Measurements from ENCODE around the gene KIAA1614.

KIAA1614 gene

DNA sequence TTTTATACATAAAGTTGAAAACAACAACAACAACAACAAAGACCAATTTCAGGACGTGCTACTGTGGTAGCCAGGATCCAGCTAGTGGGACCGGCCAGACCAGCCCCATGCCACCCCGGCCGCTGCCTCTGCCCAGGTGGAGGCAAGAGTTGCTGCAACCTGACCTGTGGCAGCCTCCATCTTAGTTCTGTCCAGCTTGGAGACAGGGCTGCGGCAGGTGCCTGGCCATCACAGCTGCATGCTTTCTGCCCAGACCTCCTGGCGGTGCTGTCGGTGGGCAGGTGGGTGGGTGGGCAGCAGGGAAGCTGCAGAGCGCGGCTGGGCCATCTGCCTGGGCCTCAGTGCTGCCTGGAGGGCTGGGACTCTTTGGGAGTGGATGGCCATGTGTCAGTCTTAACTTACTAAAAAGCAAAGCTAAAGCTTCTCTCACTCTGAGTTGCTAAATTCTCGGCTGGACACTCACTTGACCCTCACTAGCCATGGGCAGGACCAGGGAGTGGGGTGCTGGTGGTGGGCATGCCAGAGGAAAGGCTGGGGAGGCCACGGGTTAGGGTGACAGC lies 38.6 kb downstream of the KIAA1614 start:
- Histone ChIP-seq H3K36me3 (peaks cover 10% of the 10 kb centered on the region), H3K9me3 (no peaks in the 10 kb centered on the region), H3K27me3 (no peaks in the 10 kb centered on the region), H3K27ac (no peak overlapping the region), H3K4me3 (ENCODE audit: low read depth in 1 of 2, low read length in 1 of 2) (no peak overlapping the region), H3K4me1 (ENCODE audit: control insufficient read depth in 1 of 2, insufficient read depth in 1 of 2, low read depth in 1 of 2, low read length in 1 of 2) (peaks cover 19 to 24% of the 10 kb centered on the region in 2 experiments)
- TF ChIP-seq, protein P1, sequence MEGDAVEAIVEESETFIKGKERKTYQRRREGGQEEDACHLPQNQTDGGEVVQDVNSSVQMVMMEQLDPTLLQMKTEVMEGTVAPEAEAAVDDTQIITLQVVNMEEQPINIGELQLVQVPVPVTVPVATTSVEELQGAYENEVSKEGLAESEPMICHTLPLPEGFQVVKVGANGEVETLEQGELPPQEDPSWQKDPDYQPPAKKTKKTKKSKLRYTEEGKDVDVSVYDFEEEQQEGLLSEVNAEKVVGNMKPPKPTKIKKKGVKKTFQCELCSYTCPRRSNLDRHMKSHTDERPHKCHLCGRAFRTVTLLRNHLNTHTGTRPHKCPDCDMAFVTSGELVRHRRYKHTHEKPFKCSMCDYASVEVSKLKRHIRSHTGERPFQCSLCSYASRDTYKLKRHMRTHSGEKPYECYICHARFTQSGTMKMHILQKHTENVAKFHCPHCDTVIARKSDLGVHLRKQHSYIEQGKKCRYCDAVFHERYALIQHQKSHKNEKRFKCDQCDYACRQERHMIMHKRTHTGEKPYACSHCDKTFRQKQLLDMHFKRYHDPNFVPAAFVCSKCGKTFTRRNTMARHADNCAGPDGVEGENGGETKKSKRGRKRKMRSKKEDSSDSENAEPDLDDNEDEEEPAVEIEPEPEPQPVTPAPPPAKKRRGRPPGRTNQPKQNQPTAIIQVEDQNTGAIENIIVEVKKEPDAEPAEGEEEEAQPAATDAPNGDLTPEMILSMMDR (IDR thresholded peaks at IDR 0.05), result no peak

DNA sequence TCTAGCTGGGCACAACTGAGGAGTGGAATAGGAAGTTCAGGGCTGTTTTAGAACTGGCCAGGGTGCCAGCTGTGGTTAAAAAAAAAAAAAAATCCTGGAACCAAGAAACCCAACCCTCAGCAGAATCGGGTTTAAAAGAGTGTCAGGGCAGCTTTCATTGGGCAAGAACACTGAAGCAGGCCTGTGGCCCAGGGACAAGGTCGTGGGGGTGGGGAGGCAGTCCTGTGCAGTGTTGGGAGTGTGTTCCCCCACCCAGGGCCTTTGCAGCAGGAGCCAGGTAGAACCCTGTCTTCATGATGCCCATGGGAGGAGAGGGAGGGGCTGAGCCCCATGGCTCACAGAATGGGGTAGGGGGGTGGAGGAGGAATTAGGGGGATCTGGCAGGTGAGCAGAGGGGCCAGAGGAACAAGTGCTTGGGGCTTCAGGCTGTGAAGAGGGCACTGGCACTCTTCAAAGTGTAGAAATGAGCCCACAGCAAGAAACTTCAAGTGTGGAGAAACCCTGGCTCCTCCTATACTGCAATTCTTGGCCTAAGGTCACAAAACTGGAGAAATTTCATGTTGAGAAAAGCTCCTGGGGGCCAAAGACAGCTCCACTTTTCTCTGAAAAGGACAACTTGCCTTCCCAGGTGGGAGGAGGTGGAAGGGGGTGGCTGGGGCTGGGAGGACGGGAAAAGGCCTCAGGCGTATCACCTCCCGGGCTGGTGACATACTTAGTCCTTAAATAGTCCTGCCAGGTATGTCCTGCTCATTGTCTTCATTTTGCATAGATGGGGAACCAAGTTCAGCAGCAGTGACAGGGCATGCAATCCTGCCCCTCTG lies 39.3 kb downstream of the KIAA1614 start:
- H3K4me1 ChIP-seq (ENCODE audit: control insufficient read depth in 1 of 2, insufficient read depth in 1 of 2, low read depth in 1 of 2, low read length in 1 of 2), result peaks cover 19 to 24% of the 10 kb centered on the region in 2 experiments
- no peak overlapping the region for H3K4me3 ChIP-seq (ENCODE audit: low read depth in 1 of 2, low read length in 1 of 2)
- peaks cover 10% of the 10 kb centered on the region for H3K36me3 ChIP-seq

DNA sequence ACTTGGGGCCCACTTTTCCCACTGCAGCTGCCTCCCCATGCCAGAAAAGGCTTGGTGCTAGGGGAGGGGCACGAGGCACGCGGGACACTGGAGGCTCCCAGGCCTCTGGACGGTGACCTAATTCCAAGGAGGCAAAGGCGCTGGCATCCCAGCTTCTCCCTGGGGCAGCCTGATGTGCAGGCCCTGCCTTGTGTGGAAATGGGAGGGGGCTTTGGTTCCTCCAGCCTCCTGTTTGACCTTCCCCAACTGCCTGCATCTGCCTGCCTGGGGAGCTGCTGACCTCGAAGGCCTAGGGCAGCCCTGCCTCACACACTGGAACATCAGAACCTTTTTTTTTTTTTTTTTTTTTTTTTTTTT lies 39.9 kb downstream of the KIAA1614 start:
- peaks cover 19 to 24% of the 10 kb centered on the region in 2 experiments for H3K4me1 ChIP-seq (ENCODE audit: control insufficient read depth in 1 of 2, insufficient read depth in 1 of 2, low read depth in 1 of 2, low read length in 1 of 2)
- TF ChIP-seq, protein P1 (IDR thresholded peaks at IDR 0.05), result no peak
- no peak overlapping the region for H3K4me3 ChIP-seq (ENCODE audit: low read depth in 1 of 2, low read length in 1 of 2)
- no peak overlapping the region for H3K27ac ChIP-seq
- peaks cover 10% of the 10 kb centered on the region for H3K36me3 ChIP-seq
- H3K27me3 ChIP-seq, result no peaks in the 10 kb centered on the region
- H3K9me3 ChIP-seq, result no peaks in the 10 kb centered on the region

More for the DNA sequence above, 39.3 kb downstream of the KIAA1614 start:
- Histone ChIP-seq H3K9me3 (no peaks in the 10 kb centered on the region), H3K27me3 (no peaks in the 10 kb centered on the region), H3K27ac (no peak overlapping the region)
- TF ChIP-seq, protein P1 (IDR thresholded peaks at IDR 0.05), result no peak

DNA sequence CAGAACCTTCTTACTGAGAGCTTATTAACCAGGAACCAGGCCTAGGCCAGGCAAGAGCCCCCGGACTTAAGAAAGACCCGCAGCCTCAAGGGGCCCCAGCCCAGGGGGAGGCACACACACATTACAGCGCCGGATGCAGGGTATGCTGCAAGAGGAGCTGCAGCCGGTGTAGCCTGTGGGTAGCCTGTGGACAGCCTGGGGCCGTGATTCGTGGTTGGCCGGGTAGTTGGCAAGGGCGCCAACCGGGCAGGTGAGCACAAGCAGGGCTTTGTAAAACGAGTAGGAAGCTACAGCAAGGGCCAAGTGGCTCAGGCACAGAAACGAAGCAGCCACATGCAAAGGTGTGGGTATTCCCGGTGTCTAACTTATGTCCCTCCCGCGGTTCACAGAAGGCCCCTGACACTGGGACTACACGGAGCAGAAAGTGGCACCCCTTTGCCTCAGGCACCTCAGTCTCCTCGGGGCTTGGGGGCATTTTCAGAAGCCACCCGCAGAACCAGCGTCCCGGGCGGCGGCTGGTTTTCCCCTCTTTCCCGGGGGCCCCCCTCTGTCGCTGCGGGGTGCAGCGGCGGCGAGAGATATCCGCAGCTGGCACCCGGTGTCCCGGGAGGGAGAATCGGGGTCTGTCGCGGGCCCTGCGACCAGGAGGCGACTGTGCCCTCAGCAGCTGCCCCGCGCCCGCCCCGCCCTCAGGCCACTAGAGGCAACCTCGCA lies 40.8 kb downstream of the KIAA1614 start:
- Histone ChIP-seq H3K36me3 (peaks cover 10% of the 10 kb centered on the region), H3K4me3 (ENCODE audit: low read depth in 1 of 2, low read length in 1 of 2) (peak overlapping the region; percentile 62 to 64), H3K27me3 (no peaks in the 10 kb centered on the region), H3K4me1 (ENCODE audit: control insufficient read depth in 1 of 2, insufficient read depth in 1 of 2, low read depth in 1 of 2, low read length in 1 of 2) (peaks cover 23 to 24% of the 10 kb centered on the region in 2 experiments), H3K9me3 (no peaks in the 10 kb centered on the region), H3K27ac (no peak overlapping the region)
- TF ChIP-seq, protein P1 (IDR thresholded peaks at IDR 0.05), result no peak

DNA sequence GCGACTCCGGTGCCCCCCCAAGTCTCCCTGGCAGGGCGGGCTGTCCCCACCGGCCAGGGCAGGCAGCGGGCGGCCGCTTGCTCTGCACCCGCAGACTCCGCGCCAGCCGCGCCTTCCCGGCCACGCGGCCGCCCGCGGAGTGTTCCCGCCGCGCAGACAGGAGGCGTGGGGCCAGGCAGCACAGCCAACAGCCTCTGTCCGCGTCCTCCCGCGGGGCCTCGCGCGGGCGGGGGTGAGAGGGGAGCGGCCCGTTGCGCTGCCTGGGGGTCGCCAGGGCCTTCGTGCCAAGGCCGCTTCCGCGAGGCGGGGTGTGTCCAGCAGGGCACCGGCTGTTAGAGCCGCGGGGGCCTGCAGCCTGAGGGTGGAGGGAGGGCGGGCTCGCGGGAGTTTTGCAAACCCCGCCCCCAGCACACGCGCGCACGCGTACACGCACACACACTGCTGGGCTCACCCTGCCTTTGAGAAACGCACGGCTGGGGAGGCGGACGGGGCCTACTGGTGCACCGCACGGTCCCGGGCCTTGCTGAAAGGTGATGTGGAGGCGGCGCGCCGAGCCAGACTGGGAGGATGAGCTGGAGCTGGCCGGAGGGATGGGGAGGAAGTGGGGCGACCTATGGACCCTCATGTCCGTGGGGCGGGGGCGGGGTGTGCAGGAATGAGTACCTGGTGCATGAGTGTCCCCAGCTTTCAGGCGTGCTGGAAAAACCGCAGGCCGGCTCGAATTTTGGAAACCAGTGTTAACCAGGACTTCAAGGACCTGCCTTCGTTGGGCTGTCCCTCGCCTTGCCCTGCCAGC lies 41.5 kb downstream of the KIAA1614 start:
- H3K27ac ChIP-seq, result no peak overlapping the region
- peaks cover 23 to 24% of the 10 kb centered on the region in 2 experiments for H3K4me1 ChIP-seq (ENCODE audit: control insufficient read depth in 1 of 2, insufficient read depth in 1 of 2, low read depth in 1 of 2, low read length in 1 of 2)
- no peaks in the 10 kb centered on the region for H3K27me3 ChIP-seq
- peaks cover 12% of the 10 kb centered on the region for H3K36me3 ChIP-seq
- peak overlapping the region; percentile 62 to 64 for H3K4me3 ChIP-seq (ENCODE audit: low read depth in 1 of 2, low read length in 1 of 2)
- TF ChIP-seq, protein P1 (IDR thresholded peaks at IDR 0.05), result no peak
- no peaks in the 10 kb centered on the region for H3K9me3 ChIP-seq

All from neutrophil (primary cell).